Measurements from ENCODE around the gene PDE1A.
"Not testable (repeated sequence)": the region's sequence is repeated elsewhere in the genome, so short reads cannot be mapped to it uniquely, and the experiment has no call there.

Gene PDE1A

DNA sequence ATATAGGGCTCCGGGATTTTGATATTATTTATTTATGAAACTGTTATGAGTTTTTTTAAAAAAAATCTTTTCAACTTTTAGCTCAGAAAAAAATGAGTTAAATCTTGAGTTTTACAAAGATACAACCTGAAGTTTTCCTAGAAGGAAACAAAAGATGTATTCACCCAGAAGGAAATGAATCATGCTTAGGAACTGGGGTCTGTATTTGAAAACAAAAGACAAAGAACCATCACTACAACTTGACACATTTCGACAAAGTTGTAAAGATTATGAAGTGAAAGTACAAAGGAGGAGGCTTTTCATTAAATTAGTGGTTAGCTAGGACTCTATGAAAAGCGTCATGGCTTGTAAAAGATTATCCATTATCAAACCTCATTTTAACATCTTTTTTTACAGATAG is 143.3 kb downstream of the PDE1A start:
- TF ChIP-seq, protein P1, sequence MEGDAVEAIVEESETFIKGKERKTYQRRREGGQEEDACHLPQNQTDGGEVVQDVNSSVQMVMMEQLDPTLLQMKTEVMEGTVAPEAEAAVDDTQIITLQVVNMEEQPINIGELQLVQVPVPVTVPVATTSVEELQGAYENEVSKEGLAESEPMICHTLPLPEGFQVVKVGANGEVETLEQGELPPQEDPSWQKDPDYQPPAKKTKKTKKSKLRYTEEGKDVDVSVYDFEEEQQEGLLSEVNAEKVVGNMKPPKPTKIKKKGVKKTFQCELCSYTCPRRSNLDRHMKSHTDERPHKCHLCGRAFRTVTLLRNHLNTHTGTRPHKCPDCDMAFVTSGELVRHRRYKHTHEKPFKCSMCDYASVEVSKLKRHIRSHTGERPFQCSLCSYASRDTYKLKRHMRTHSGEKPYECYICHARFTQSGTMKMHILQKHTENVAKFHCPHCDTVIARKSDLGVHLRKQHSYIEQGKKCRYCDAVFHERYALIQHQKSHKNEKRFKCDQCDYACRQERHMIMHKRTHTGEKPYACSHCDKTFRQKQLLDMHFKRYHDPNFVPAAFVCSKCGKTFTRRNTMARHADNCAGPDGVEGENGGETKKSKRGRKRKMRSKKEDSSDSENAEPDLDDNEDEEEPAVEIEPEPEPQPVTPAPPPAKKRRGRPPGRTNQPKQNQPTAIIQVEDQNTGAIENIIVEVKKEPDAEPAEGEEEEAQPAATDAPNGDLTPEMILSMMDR (conservative IDR thresholded peaks at IDR 0.05) = no peak
- no peak overlapping the region for H3K27ac ChIP-seq

DNA sequence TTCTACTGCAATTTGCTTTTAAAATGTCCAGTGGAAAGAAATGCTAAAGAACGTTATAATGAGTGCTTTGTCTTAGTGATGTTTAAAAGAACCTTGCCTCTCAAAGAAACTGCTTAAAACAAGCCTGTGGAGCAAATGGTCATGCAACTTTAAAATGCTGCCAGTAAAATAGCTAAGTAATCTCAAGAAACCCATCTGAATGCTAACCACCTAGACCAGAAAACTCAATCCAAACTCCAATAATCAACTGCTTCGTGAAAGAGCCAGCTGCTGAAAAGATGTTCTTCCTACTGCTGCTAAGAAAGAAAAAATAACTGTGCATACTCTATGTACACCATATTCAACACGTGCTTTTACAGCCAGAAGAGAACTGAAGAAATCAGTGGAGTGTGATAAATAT is 145.6 kb downstream of the PDE1A start:
- TF ChIP-seq, protein P1 (conservative IDR thresholded peaks at IDR 0.05) = no peak
- H3K27ac ChIP-seq = no peak overlapping the region

DNA sequence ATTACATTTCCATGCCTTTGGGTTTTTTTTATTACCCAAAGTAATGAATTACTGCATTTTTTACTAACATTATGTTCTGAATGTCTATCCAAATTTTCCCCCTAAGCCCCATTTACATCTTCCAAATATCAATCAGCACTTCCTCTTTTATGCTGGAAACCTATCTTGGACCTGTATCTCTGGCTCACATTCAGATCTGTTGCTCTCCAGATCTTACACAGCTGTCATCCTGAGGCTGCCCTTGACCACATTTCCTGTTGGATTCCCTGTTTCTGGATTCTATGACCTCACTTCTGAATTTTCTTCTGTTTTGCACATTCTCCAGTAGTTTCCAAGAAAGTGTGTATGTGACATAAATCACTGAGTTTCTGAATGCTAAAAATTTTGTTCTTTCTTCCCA is 146.7 kb downstream of the PDE1A start:
- no peak overlapping the region for H3K27ac ChIP-seq
- TF ChIP-seq, protein P1 (conservative IDR thresholded peaks at IDR 0.05) = no peak

DNA sequence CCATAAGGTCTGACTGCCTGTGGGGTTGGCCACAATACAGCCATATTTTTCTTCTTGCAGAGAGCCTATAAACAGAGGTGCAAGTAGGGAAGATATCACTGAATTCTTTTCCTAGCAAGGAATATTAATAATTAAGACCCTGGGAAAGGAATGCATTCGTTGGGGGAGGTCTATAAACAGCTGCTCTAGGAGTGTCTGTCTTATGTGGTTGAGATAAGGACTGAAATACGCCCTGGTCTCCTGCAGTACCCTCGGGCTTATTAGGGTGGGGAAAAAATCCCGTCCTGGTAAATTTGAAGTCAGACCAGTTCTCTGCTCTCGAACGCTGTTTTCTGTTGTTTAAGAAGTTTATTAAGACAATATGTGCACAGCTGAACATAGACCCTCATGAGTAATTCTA is 150.2 kb downstream of the PDE1A start:
- not testable (repeated sequence) for H3K27ac ChIP-seq

DNA sequence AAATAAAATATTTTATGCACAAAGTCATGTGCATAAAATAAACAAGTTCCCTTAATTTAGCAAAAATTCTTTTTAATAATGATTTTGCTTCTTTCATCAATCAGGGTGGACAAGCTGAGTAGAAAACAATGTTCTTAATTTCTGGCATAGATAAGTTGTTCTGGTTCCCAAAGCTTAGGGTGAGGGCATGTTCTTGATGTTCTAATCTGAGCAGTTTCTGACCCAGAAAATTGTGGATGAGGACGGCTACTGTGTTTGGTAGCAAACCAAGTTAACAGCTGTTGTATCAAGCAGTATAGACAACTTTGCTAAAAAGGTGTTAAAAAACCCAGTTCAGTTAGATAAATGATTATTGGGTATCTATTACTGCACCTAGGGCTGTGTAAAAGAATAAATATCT is 158.9 kb downstream of the PDE1A start:
- H3K27ac ChIP-seq = no peak overlapping the region
- TF ChIP-seq, protein P1 (conservative IDR thresholded peaks at IDR 0.05) = no peak

- no peak overlapping the region for H3K27ac ChIP-seq
- TF ChIP-seq, protein P1 (conservative IDR thresholded peaks at IDR 0.05) = no peak
These were observed 159.9 kb downstream of the PDE1A start for GRCh38 chr2:182266909-182267308.

GRCh38 chr2:182265718-182266117 is 161.1 kb downstream of the PDE1A start:
- no peak overlapping the region for H3K27ac ChIP-seq
- TF ChIP-seq, protein P1 (conservative IDR thresholded peaks at IDR 0.05) = no peak

- TF ChIP-seq, protein P1 (conservative IDR thresholded peaks at IDR 0.05) = no peak
- H3K27ac ChIP-seq = no peak overlapping the region
These were observed 164.9 kb downstream of the PDE1A start for GRCh38 chr2:182261860-182262387.
